Heart right ventricle (tissue), 16 donors: ENCODE results near the gene NXPH4. TPM values are rescaled to one million over a fixed set of nuclear protein-coding genes. Genes with fewer than 3 reads are reported as not detected.

ENCODE experiments used
- ATAC-seq, 8 donors: fragments of 200-7000 bp; cut with Tn5 transposase; one replicate each; pipeline ENCODE4 v1.9.1; 2020; ENCODE audit warnings: mild to moderate bottlenecking in 8 of 8, moderate library complexity in 8 of 8, moderate number of reproducible peaks in 1 of 8
- DNase-seq, 2 donors: peaks; one replicate each; pipeline ENCODE4 v3.0.0-alpha.2; 2020
- H3K27ac ChIP-seq, 10 donors: fragments of 200-600 bp; sonication (generic) in 2 of 10; one replicate each; pipeline versions ENCODE4 v1.5.0 to v1.8.0; 2020 to 2022; ENCODE audit warnings: mild to moderate bottlenecking in 3 of 10
- H3K27me3 ChIP-seq, 7 donors: fragments of 200-600 bp; one replicate each; pipeline ENCODE4 v1.8.0; 2021 to 2022; ENCODE audit warnings: mild to moderate bottlenecking in 2 of 7
- H3K36me3 ChIP-seq, 9 donors: fragments of 200-600 bp; sonication (generic) in 1 of 9; one replicate each; pipeline versions ENCODE4 v1.5.0 to v1.8.0; 2020 to 2022; ENCODE audit warnings: mild to moderate bottlenecking in 2 of 9
- H3K4me1 ChIP-seq, 9 donors: fragments of 200-600 bp; sonication (generic) in 1 of 9; one replicate each; pipeline versions ENCODE4 v1.5.0 to v1.8.0; 2020 to 2022; ENCODE audit warnings: mild to moderate bottlenecking in 4 of 9
- H3K4me3 ChIP-seq, 10 donors: fragments of 200-600 bp; sonication (generic) in 2 of 10; one replicate each; pipeline versions ENCODE4 v1.5.0 to v1.8.0; 2020 to 2022; ENCODE audit warnings: mild to moderate bottlenecking in 7 of 10, moderate library complexity in 2 of 10
- H3K9me3 ChIP-seq, 11 donors: fragments of 200-600 bp in 10 of 11; sonication (generic) in 2 of 11; one replicate each; pipeline versions ENCODE4 v1.5.0 to v1.8.0; 2013 to 2022; ENCODE audit warnings: mild to moderate bottlenecking in 2 of 11, control low read depth in 1 of 11, moderate library complexity in 1 of 11
- WGBS, 2 donors: extraction: QIAGEN DNeasy Blood & Tissue Kit; methylation state at CpG; one replicate each; pipeline ENCODE4 v1.1.7; 2013; ENCODE audit warnings: inconsistent platforms in 1 of 2; 5-methylcytosine and 5-hydroxymethylcytosine counted together
- intact Hi-C, 10 donors: fragments of 100-400 bp; cut with DNase I; formaldehyde crosslinking; loops; one replicate each; pipeline versions ENCODE4 v1.11.1 to v1.14.2; 2022
- microRNA-seq, 2 donors: library from miRNA; unstranded; fragments of <30 nt; microRNA quantifications; one replicate each; pipeline ENCODE4 v1.2.0, GENCODE V29; 2021
- polyA plus RNA-seq, 2 donors: library from polyadenylated mRNA; stranded (reverse); fragments of 200-250 nt; gene quantifications; one replicate each; pipeline ENCODE4 v1.2.3, GENCODE V29; 2013
- total RNA-seq, 10 donors: library from RNA; stranded (reverse); fragmentation: NEBNext Ultra II Directional in 3 of 10; extraction: Animal tissue kit (Norgen Biotek cat#: 25700) in 3 of 10; gene quantifications; one replicate each; pipeline versions ENCODE4 v1.2.1 to v1.2.4, GENCODE V29; 2021 to 2023
- TF ChIP-seq, protein P1 (sequence below), 9 donors: fragments of 200-600 bp; sonication (generic) in 2 of 9; IDR thresholded peaks; one replicate each; pipeline versions ENCODE4 v1.5.0 to v1.8.0; 2021 to 2022; ENCODE audit warnings: antibody characterized with exemption in 9 of 9, mild to moderate bottlenecking in 5 of 9, moderate library complexity in 1 of 9
- donor health status: Arrhythmogenic right ventricular cardiomyopathy.
- donor health status: ischemic (EF 13 %, LVEDD 7.1; RV severe dilation, severe dysfunction).
- donor health status: healthy with polysubstance abuse.
- donor health status: DM: no; HTN: yes; CAD: no.
- donor health status: DM: no; HTN: no; CAD: no.
- donor health status: ischemic (EF 25% LVEDD 6.9; RV normal size, moderate dysfunction).
- donor health status: ischemic (EF 25% LVEDD 5.7; RV mildly dilated, moderate dysfunction).
- donor health status: healthy.
- donor health status: DM: yes; HTN: yes; CAD: no.
- donor health status: Ischemic cardiomyopathy.
- donor health status: ischemic (EF 35%, LVEDD 5.7; RV mildly dilated, moderate dysfunction).
- donor health status: nonischemic (EF 11% LVEDD 7.7; RV severe dilation, severe dysfunction).
- donor health status: DM: yes; HTN: yes; CAD: no.
- donor health status: PGD.
- donor health status: ischemic (EF 29% LVEDD 5.4; RV normal size, mild dysfunction).
- donor health status: nonischemic (EF 23%, LVEDD 6.1; RV moderate dilation, normal function).

The NXPH4 gene
- total and polyA plus RNA-seq, 12 donors = 0.18 to 6.2 (median 1.8) TPM

DNA sequence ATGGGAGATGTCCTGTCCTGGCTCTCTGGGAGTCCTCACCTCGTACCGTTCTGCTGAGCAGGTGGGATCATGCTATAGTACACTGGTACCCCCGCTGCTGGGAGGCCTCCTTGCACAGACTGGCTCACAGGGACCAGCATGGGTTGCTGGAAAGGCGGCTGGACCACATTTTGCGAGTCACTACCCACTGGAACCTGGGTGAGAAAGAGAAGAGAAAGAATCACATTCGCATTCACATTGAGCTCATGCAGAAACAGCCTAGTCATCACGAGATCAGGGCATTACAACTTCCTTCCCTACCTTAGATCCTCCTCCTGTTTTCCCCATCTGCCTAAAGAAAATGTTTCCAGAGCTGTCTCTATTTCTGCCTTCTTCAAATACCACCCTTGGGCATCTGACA is 51.7 kb downstream of the NXPH4 start:
- Histone ChIP-seq H3K27ac (no peak overlapping the region), H3K4me1 (peaks cover 3 to 52% (median 24%) of the 10 kb centered on the region in 9 donors), H3K9me3 (no peaks in the 10 kb centered on the region), H3K27me3 (no peaks in the 10 kb centered on the region), H3K36me3 (peaks cover 0 to 86% (median 33%) of the 10 kb centered on the region in 9 donors), H3K4me3 (no peak overlapping the region)
- ATAC-seq (no peak), DNase-seq (no peak)
- intact Hi-C loops = no loop called here
- WGBS, 2 donors = 86 to 96% methylated on average over 7 of the region's 7 CpGs
- TF ChIP-seq, protein P1, sequence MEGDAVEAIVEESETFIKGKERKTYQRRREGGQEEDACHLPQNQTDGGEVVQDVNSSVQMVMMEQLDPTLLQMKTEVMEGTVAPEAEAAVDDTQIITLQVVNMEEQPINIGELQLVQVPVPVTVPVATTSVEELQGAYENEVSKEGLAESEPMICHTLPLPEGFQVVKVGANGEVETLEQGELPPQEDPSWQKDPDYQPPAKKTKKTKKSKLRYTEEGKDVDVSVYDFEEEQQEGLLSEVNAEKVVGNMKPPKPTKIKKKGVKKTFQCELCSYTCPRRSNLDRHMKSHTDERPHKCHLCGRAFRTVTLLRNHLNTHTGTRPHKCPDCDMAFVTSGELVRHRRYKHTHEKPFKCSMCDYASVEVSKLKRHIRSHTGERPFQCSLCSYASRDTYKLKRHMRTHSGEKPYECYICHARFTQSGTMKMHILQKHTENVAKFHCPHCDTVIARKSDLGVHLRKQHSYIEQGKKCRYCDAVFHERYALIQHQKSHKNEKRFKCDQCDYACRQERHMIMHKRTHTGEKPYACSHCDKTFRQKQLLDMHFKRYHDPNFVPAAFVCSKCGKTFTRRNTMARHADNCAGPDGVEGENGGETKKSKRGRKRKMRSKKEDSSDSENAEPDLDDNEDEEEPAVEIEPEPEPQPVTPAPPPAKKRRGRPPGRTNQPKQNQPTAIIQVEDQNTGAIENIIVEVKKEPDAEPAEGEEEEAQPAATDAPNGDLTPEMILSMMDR (IDR thresholded peaks at IDR 0.05) = no peak

- DNase-seq (no peak), ATAC-seq (no peak)
- Histone ChIP-seq H3K4me1 (peaks cover 3 to 37% (median 23%) of the 10 kb centered on the region in 9 donors), H3K27ac (peak overlapping the region in 3 of 10 donors; percentile 21 to 78 (median 23)), H3K4me3 (no peak overlapping the region), H3K9me3 (no peaks in the 10 kb centered on the region), H3K27me3 (no peaks in the 10 kb centered on the region), H3K36me3 (peaks cover 0 to 93% (median 33%) of the 10 kb centered on the region in 9 donors)
- WGBS, 2 donors = 55 to 75% methylated on average over 1 of the region's 1 CpG
- TF ChIP-seq, protein P1 (IDR thresholded peaks at IDR 0.05) = peak in 1 of 9 donors; percentile 5
- intact Hi-C loops = no loop called here
Observed at GRCh38 chr12:57270966-57271470, 54.4 kb downstream of the NXPH4 start.

GRCh38 chr12:57272337-57273151 is 56.0 kb downstream of the NXPH4 start:
- peaks cover 3 to 40% (median 23%) of the 10 kb centered on the region in 9 donors for H3K4me1 ChIP-seq
- intact Hi-C loops = no loop called here
- H3K4me3 ChIP-seq = no peak overlapping the region
- DNase-seq (peak; percentile 25 to 27), ATAC-seq (peak; percentile 52 to 90 (median 78))
- TF ChIP-seq, protein P1 (IDR thresholded peaks at IDR 0.05) = no peak
- peaks cover 0 to 92% (median 25%) of the 10 kb centered on the region in 9 donors for H3K36me3 ChIP-seq
- 21 to 30% methylated on average over 7 of the region's 7 CpGs for WGBS, 2 donors
- H3K9me3 ChIP-seq = no peaks in the 10 kb centered on the region
- no peaks in the 10 kb centered on the region for H3K27me3 ChIP-seq
- peak overlapping the region in 6 of 10 donors; percentile 40 to 78 (median 59) for H3K27ac ChIP-seq

DNA sequence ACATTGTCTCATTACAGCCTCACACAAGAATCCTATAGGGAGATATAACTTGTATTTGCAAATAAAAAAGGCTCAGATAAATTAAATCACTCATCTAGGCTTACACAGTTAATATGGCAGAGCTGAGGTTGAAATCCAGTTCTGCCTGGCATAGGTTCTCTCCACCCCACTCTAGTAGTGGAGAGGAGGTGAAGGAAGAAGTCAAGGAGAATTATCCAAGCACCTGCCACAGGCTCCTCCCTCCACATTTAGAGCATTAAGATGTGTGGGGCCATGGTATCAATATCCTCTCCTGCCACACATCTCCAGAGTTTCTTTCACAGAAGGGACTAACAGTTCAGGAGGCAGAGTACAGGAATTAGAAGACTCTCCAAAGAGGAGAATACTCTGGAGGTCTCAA is 56.9 kb downstream of the NXPH4 start:
- no peak overlapping the region for H3K4me3 ChIP-seq
- H3K36me3 ChIP-seq = peaks cover 0 to 92% (median 25%) of the 10 kb centered on the region in 9 donors
- DNase-seq (no peak), ATAC-seq (no peak)
- TF ChIP-seq, protein P1 (IDR thresholded peaks at IDR 0.05) = no peak
- no peaks in the 10 kb centered on the region for H3K9me3 ChIP-seq
- no peaks in the 10 kb centered on the region for H3K27me3 ChIP-seq
- peaks cover 3 to 40% (median 23%) of the 10 kb centered on the region in 9 donors for H3K4me1 ChIP-seq
- peak overlapping the region in 6 of 10 donors; percentile 40 to 78 (median 59) for H3K27ac ChIP-seq
- intact Hi-C loops = no loop called here

Small RNA genes within 50 kb of the gene (microRNA-seq; reads per million reads assigned to microRNA genes)
- gene MIR1228 = 0 to 4.6 reads per million in 2 donors

Other genes starting within 250 kb of the NXPH4 start
- 1 to 10 TPM; 2.7 to 4.3 (median 3.6) TPM for gene ZBTB39, start 210.2 kb upstream of the NXPH4 start, total RNA-seq
- 1 to 10 TPM; 1.2 to 1.3 TPM for gene ZBTB39, start 210.2 kb upstream of the NXPH4 start, polyA plus RNA-seq
- not detected for gene TAC3, start 200.3 kb upstream of the NXPH4 start, total RNA-seq
- not detected for gene TAC3, start 200.3 kb upstream of the NXPH4 start, polyA plus RNA-seq
- under 1 TPM in 1 of 10 donors, not detected in 9; 0.08 TPM for gene MYO1A, start 166.7 kb upstream of the NXPH4 start, total RNA-seq
- under 1 TPM in 1 of 2 donors, not detected in 1; 0.01 TPM for gene MYO1A, start 166.7 kb upstream of the NXPH4 start, polyA plus RNA-seq
- gene NEMP1, start 138.0 kb upstream of the NXPH4 start, total RNA-seq = 1 to 10 TPM; 2.4 to 6.3 (median 3.9) TPM
- gene NEMP1, start 138.0 kb upstream of the NXPH4 start, polyA plus RNA-seq = 1 to 10 TPM; 1.1 to 2.9 TPM
- 10 to 100 TPM in 9 of 10 donors, 1 to 10 TPM in 1; 9.5 to 16.2 (median 12.0) TPM for gene NAB2, start 127.7 kb upstream of the NXPH4 start, total RNA-seq
- 10 to 100 TPM; 15.0 to 20.2 TPM for gene NAB2, start 127.7 kb upstream of the NXPH4 start, polyA plus RNA-seq
- 10 to 100 TPM; 23.3 to 72.3 (median 38.0) TPM for gene STAT6, start 105.4 kb upstream of the NXPH4 start, total RNA-seq
- 10 to 100 TPM; 36.0 to 77.8 TPM for gene STAT6, start 105.4 kb upstream of the NXPH4 start, polyA plus RNA-seq
- 100 to 1,000 TPM in 4 of 10 donors, 10 to 100 TPM in 6; 46.3 to 259 (median 82.7) TPM for gene LRP1, start 88.3 kb upstream of the NXPH4 start, total RNA-seq
- gene LRP1, start 88.3 kb upstream of the NXPH4 start, polyA plus RNA-seq = 10 to 100 TPM; 46.6 to 46.7 TPM
- not detected for gene LRP1-AS, start 69.2 kb upstream of the NXPH4 start, total RNA-seq
- not detected for gene LRP1-AS, start 69.2 kb upstream of the NXPH4 start, polyA plus RNA-seq
- 10 to 100 TPM; 24.4 to 47.6 (median 27.1) TPM for gene SHMT2, start 12.9 kb downstream of the NXPH4 start, total RNA-seq
- gene SHMT2, start 12.9 kb downstream of the NXPH4 start, polyA plus RNA-seq = 10 to 100 TPM; 14.3 to 49.8 TPM
- 1 to 10 TPM in 4 of 10 donors, under 1 TPM in 6; 0.30 to 2.9 (median 0.98) TPM for gene STAC3, start 34.4 kb downstream of the NXPH4 start, total RNA-seq
- 1 to 10 TPM in 1 of 2 donors, under 1 TPM in 1; 0.81 to 1.7 TPM for gene STAC3, start 34.4 kb downstream of the NXPH4 start, polyA plus RNA-seq
- 100 to 1,000 TPM in 1 of 10 donors, 10 to 100 TPM in 9; 43.7 to 107 (median 82.9) TPM for gene R3HDM2, start 214.2 kb downstream of the NXPH4 start, total RNA-seq
- 10 to 100 TPM; 15.5 to 17.6 TPM for gene R3HDM2, start 214.2 kb downstream of the NXPH4 start, polyA plus RNA-seq
- under 1 TPM in 1 of 10 donors, not detected in 9; 0.13 TPM for gene INHBC, start 218.0 kb downstream of the NXPH4 start, total RNA-seq
- under 1 TPM in 1 of 2 donors, not detected in 1; 0.03 TPM for gene INHBC, start 218.0 kb downstream of the NXPH4 start, polyA plus RNA-seq
- gene INHBE, start 238.5 kb downstream of the NXPH4 start, total RNA-seq = 1 to 10 TPM in 3 of 10 donors, under 1 TPM in 3, not detected in 4; 0.09 to 1.2 (median 0.71) TPM
- gene INHBE, start 238.5 kb downstream of the NXPH4 start, polyA plus RNA-seq = under 1 TPM in 1 of 2 donors, not detected in 1; 0.01 TPM
- gene GLI1, start 243.0 kb downstream of the NXPH4 start, total RNA-seq = 1 to 10 TPM in 2 of 10 donors, under 1 TPM in 8; 0.12 to 1.2 (median 0.63) TPM
- under 1 TPM; 0.15 to 0.45 TPM for gene GLI1, start 243.0 kb downstream of the NXPH4 start, polyA plus RNA-seq